Lung (tissue), 12 donors: ENCODE measurements around the gene ZC3HAV1. TPM values are rescaled to one million over a fixed set of nuclear protein-coding genes. Genes with fewer than 3 reads are reported as not detected.

Experiments used
- ATAC-seq: fragments of 200-7000 bp; cut with Tn5 transposase; one replicate; pipeline ENCODE4 v1.9.1; 2020; ENCODE audit warnings: moderate number of reproducible peaks; ENCODE audit not compliant: insufficient read depth, low FRiP score
- DNase-seq, 3 donors: peaks; one replicate each; pipeline ENCODE4 v3.0.0-alpha.2; 2013 to 2017
- H3K27ac ChIP-seq, 2 donors: one replicate each; pipeline ENCODE4 v1.5.1; 2013; ENCODE audit warnings: mild to moderate bottlenecking in 2 of 2, moderate library complexity in 2 of 2, control low read depth in 1 of 2, inconsistent platforms in 1 of 2, low read depth in 1 of 2, low read length in 1 of 2
- H3K27me3 ChIP-seq, 3 donors: one replicate each; pipeline ENCODE4 v1.5.1; 2013; ENCODE audit warnings: low read length in 2 of 3; ENCODE audit not compliant: control insufficient read depth in 3 of 3, insufficient read depth in 3 of 3
- H3K36me3 ChIP-seq, 4 donors: one replicate each; pipeline ENCODE4 v1.5.1; 2013; ENCODE audit warnings: low read length in 4 of 4, mild to moderate bottlenecking in 1 of 4, moderate library complexity in 1 of 4; ENCODE audit not compliant: control insufficient read depth in 4 of 4, insufficient read depth in 4 of 4
- H3K4me1 ChIP-seq, 5 donors: one replicate each; pipeline ENCODE4 v1.5.1; 2013; ENCODE audit warnings: low read length in 5 of 5, mild to moderate bottlenecking in 2 of 5, moderate library complexity in 1 of 5; ENCODE audit not compliant: control insufficient read depth in 5 of 5, insufficient read depth in 5 of 5
- H3K4me3 ChIP-seq: one replicate; pipeline ENCODE4 v1.5.1; 2013; ENCODE audit warnings: mild to moderate bottlenecking, control low read depth, moderate library complexity
- H3K9ac ChIP-seq, 2 donors: one replicate each; pipeline ENCODE4 v1.5.1; 2013; ENCODE audit warnings: low read length in 2 of 2, control low read depth in 1 of 2; ENCODE audit not compliant: insufficient read depth in 1 of 2
- H3K9me3 ChIP-seq, 4 donors: one replicate each; pipeline ENCODE4 v1.5.1; 2013; ENCODE audit warnings: low read length in 3 of 4, mild to moderate bottlenecking in 1 of 4, moderate library complexity in 1 of 4; ENCODE audit not compliant: control insufficient read depth in 4 of 4, insufficient read depth in 3 of 4
- WGBS, 2 donors: extraction: QIAGEN DNeasy Blood & Tissue Kit; methylation state at CpG; one replicate each; pipeline ENCODE4 v1.1.7; 2013; 5-methylcytosine and 5-hydroxymethylcytosine counted together
- polyA plus RNA-seq, 2 donors: library from polyadenylated mRNA; stranded (reverse); fragments of 200-250 nt; gene quantifications; one replicate each; pipeline ENCODE4 v1.2.1, GENCODE V29; 2013
- total RNA-seq, 2 donors: library from RNA; depleted of rRNA in 1 of 2; stranded (reverse); fragments of >200 nt in 1 of 2; gene quantifications; one replicate each; pipeline ENCODE4 v1.2.1, GENCODE V29; 2014 to 2021
- TF ChIP-seq, protein P1 (sequence below): IDR thresholded peaks from 2 replicates; pipeline ENCODE4 v1.5.1; 2012; ENCODE audit warnings: mild to moderate bottlenecking; ENCODE audit errors: control extremely low read depth, extremely low read depth
- donor health status: control.
- donor health status: control.
- donor health status: Bipolar disorder and iron deficiency.
- donor health status: healthy.
- donor health status: DM: yes; HTN: yes; CAD: no.

Gene ZC3HAV1
- total and polyA plus RNA-seq, 4 donors, result 8.2 to 43.4 (median 24.5) TPM

DNA sequence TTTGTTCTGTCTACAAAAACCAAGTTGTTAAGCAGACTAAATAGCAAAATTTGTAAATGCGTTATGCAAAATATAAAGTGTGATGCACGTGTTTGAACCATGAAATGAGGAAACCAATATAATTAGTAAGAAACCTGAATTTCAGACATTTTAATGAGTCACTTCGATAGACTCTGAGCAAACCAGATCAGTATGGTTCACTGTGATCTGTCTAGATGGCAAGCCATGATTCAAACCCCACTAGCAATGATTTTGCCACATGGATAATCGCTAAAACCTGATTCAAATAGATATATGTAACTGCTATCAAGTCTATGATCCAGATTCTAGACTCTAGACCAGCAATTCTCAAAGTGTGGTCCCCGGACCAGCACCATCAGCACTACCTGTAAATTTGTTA, 24.8 kb downstream of the ZC3HAV1 start:
- DNase-seq (no peak), ATAC-seq (no peak)
- TF ChIP-seq, protein P1, sequence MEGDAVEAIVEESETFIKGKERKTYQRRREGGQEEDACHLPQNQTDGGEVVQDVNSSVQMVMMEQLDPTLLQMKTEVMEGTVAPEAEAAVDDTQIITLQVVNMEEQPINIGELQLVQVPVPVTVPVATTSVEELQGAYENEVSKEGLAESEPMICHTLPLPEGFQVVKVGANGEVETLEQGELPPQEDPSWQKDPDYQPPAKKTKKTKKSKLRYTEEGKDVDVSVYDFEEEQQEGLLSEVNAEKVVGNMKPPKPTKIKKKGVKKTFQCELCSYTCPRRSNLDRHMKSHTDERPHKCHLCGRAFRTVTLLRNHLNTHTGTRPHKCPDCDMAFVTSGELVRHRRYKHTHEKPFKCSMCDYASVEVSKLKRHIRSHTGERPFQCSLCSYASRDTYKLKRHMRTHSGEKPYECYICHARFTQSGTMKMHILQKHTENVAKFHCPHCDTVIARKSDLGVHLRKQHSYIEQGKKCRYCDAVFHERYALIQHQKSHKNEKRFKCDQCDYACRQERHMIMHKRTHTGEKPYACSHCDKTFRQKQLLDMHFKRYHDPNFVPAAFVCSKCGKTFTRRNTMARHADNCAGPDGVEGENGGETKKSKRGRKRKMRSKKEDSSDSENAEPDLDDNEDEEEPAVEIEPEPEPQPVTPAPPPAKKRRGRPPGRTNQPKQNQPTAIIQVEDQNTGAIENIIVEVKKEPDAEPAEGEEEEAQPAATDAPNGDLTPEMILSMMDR, result no peak
- H3K9ac ChIP-seq, result no peak overlapping the region
- H3K36me3 ChIP-seq, result peaks cover 5 to 34% (median 17%) of the 10 kb centered on the region in 4 donors
- no peak overlapping the region for H3K27ac ChIP-seq
- H3K27me3 ChIP-seq, result no peaks in the 10 kb centered on the region
- peaks cover 0 to 2% (median 0%) of the 10 kb centered on the region in 5 donors for H3K4me1 ChIP-seq
- WGBS, 2 donors, result 92 to 95% methylated on average over 5 of the region's 5 CpGs
- peaks cover 0 to 2% (median 0%) of the 10 kb centered on the region in 4 donors for H3K9me3 ChIP-seq
- H3K4me3 ChIP-seq, result no peak overlapping the region

DNA sequence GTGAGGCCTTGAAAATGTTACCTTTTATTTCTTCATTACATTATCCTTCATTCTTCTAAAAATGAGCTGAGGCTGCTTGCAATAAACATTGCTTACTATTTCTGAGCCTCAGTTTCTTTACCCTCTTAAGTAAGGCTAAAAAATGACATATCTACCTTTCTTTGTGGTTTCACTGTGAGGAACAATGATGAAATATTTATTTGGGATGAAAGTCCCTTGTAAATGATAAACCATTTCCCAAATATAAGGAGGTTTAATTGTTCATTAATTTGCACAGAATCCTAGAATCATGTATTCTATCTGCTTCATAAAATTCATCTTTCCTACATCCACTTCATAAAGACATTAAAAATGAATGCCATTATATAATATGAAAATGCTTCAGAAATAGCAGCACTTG, 27.9 kb downstream of the ZC3HAV1 start:
- Histone ChIP-seq H3K36me3 (peaks cover 5 to 37% (median 16%) of the 10 kb centered on the region in 4 donors), H3K9ac (no peak overlapping the region), H3K9me3 (peaks cover 0 to 2% (median 0%) of the 10 kb centered on the region in 4 donors), H3K27me3 (no peaks in the 10 kb centered on the region), H3K4me3 (no peak overlapping the region), H3K4me1 (peaks cover 0 to 2% (median 0%) of the 10 kb centered on the region in 5 donors), H3K27ac (no peak overlapping the region)
- ATAC-seq (no peak), DNase-seq (no peak)
- TF ChIP-seq, protein P1, result no peak

DNA sequence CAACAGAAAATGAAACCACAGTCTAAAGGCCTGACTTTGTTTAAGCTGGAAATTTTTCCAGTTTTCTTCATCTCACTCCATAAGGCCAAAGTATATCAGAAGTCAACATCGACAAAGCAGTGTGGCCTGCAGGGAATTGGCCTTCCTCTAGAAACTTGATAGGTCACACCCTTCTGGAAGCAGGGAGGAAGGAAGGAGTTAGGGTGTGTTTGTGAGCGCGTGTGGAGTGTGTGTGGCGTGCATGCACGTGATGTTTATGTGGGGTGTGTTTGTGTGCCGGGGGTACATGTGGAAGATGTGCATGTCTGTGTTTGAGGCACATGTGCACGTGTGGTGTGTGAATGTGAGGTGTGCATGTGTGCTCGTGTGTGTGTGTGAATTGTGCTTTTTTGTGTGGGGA, 28.6 kb downstream of the ZC3HAV1 start:
- Histone ChIP-seq H3K36me3 (peaks cover 5 to 39% (median 13%) of the 10 kb centered on the region in 4 donors), H3K9ac (no peak overlapping the region), H3K4me3 (no peak overlapping the region), H3K27me3 (no peaks in the 10 kb centered on the region), H3K9me3 (peaks cover 0 to 2% (median 0%) of the 10 kb centered on the region in 4 donors), H3K4me1 (peaks cover 0 to 2% (median 0%) of the 10 kb centered on the region in 5 donors), H3K27ac (no peak overlapping the region)
- WGBS, 2 donors, result 54 to 58% methylated on average over 8 of the region's 8 CpGs
- no peak for DNase-seq
- TF ChIP-seq, protein P1, result no peak
- ATAC-seq, result no peak

DNA sequence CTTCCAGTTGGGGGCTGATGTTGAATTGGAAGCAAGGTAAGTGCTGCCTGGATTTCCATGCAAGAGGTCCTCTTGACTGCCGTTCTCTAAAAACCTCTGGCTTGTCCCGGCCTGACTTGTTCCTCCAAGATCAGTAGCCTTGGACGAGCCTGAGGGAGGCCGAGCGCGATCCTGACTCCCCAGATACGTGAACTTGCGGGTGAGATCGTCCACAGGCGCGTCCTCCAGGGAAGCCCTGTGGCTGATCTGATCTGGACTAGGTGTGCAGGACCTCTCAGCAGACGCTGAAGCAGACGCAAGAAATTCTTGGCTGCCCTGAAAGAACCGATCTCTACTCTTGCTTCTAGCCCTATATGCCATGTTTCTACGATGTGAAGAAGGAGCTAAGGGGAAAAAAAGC, 29.7 kb downstream of the ZC3HAV1 start:
- Histone ChIP-seq H3K27ac (no peak overlapping the region), H3K4me3 (no peak overlapping the region), H3K9ac (no peak overlapping the region), H3K27me3 (no peaks in the 10 kb centered on the region), H3K9me3 (peaks cover 0 to 2% (median 0%) of the 10 kb centered on the region in 4 donors), H3K4me1 (peaks cover 0 to 3% (median 0%) of the 10 kb centered on the region in 5 donors), H3K36me3 (peaks cover 5 to 41% (median 12%) of the 10 kb centered on the region in 4 donors)
- ATAC-seq (no peak), DNase-seq (no peak)
- 96 to 98% methylated on average over 15 of the region's 15 CpGs for WGBS, 2 donors
- TF ChIP-seq, protein P1, result no peak
